RWPE2 (cell line): ENCODE data around the gene RASGRF2.
A peak's percentile ranks its signal among the peaks of the same experiment; 100 is the strongest.

Source experiments
- ATAC-seq: fragments of 200-7000 bp; cut with Tn5 transposase; 3 replicates; pipeline ENCODE4 v1.9.1; 2021; ENCODE audit warnings: low read depth
- DNase-seq: peaks from one replicate; pipeline ENCODE4 v3.0.0-alpha.2; 2020; ENCODE audit warnings: low spot score
- H3K27ac ChIP-seq: fragments of 450-650 bp; 2 replicates; pipeline ENCODE4 v1.5.1; 2017; ENCODE audit warnings: mild to moderate bottlenecking; ENCODE audit not compliant: poor library complexity, severe bottlenecking
- H3K27me3 ChIP-seq: fragments of 250-450 bp; sonication (Bioruptor Pico); 2 replicates; pipeline ENCODE4 v1.5.1; 2021; ENCODE audit warnings: mild to moderate bottlenecking, moderate library complexity; ENCODE audit not compliant: insufficient read depth, poor library complexity, severe bottlenecking
- H3K36me3 ChIP-seq: fragments of 250-450 bp; sonication (Bioruptor Pico); 2 replicates; pipeline ENCODE4 v1.5.1; 2020; ENCODE audit warnings: low read depth, mild to moderate bottlenecking, moderate library complexity
- H3K4me1 ChIP-seq: fragments of 250-450 bp; sonication (Bioruptor Pico); 2 replicates; pipeline ENCODE4 v1.5.1; 2021; ENCODE audit warnings: mild to moderate bottlenecking, moderate library complexity; ENCODE audit not compliant: insufficient read depth, poor library complexity, severe bottlenecking
- H3K4me3 ChIP-seq: fragments of 250-450 bp; sonication (Bioruptor Pico); 2 replicates; pipeline ENCODE4 v1.5.1; 2021; ENCODE audit warnings: mild to moderate bottlenecking, moderate library complexity; ENCODE audit not compliant: severe bottlenecking
- H3K9me3 ChIP-seq: fragments of 250-450 bp; sonication (Bioruptor Pico); 2 replicates; pipeline ENCODE4 v1.5.1; 2021; ENCODE audit warnings: mild to moderate bottlenecking, moderate library complexity; ENCODE audit not compliant: severe bottlenecking
- CTCF ChIP-seq: fragments of 450-650 bp; IDR thresholded peaks from one replicate; pipeline ENCODE4 v1.5.1; 2017; ENCODE audit warnings: mild to moderate bottlenecking, moderate library complexity; ENCODE audit not compliant: poor library complexity, severe bottlenecking

Gene RASGRF2

GRCh38 chr5:81019748-81020147 is 59.6 kb downstream of the RASGRF2 start:
- DNase-seq (no peak), ATAC-seq (no peak)
- TF ChIP-seq CTCF, result no peak

GRCh38 chr5:81020478-81021167 is 60.5 kb downstream of the RASGRF2 start:
- H3K36me3 ChIP-seq, result no peaks in the 10 kb centered on the region
- H3K4me1 ChIP-seq, result no peaks in the 10 kb centered on the region
- H3K27me3 ChIP-seq, result no peaks in the 10 kb centered on the region
- no peak for TF ChIP-seq CTCF
- H3K4me3 ChIP-seq, result no peak overlapping the region
- no peak for DNase-seq
- no peak overlapping the region for H3K27ac ChIP-seq
- peak; percentile 82 for ATAC-seq
- no peaks in the 10 kb centered on the region for H3K9me3 ChIP-seq

More at GRCh38 chr5:81019748-81020147, 59.6 kb downstream of the RASGRF2 start:
- no peaks in the 10 kb centered on the region for H3K36me3 ChIP-seq
- H3K27ac ChIP-seq, result no peak overlapping the region
- no peak overlapping the region for H3K4me3 ChIP-seq
- no peaks in the 10 kb centered on the region for H3K9me3 ChIP-seq
- H3K27me3 ChIP-seq, result no peaks in the 10 kb centered on the region
- H3K4me1 ChIP-seq, result no peaks in the 10 kb centered on the region

- Histone ChIP-seq H3K36me3 (no peaks in the 10 kb centered on the region), H3K27me3 (no peaks in the 10 kb centered on the region), H3K4me1 (no peaks in the 10 kb centered on the region), H3K9me3 (no peaks in the 10 kb centered on the region), H3K27ac (no peak overlapping the region), H3K4me3 (no peak overlapping the region)
- no peak for TF ChIP-seq CTCF
- DNase-seq (no peak), ATAC-seq (no peak)
Observed at GRCh38 chr5:81021486-81021885, 61.3 kb downstream of the RASGRF2 start.

GRCh38 chr5:81021951-81022687 is 62.0 kb downstream of the RASGRF2 start:
- DNase-seq, result no peak

More at GRCh38 chr5:81021951-81022687, 62.0 kb downstream of the RASGRF2 start:
- H3K36me3 ChIP-seq, result no peaks in the 10 kb centered on the region
- H3K4me1 ChIP-seq, result no peaks in the 10 kb centered on the region
- H3K27ac ChIP-seq, result no peak overlapping the region
- no peaks in the 10 kb centered on the region for H3K9me3 ChIP-seq
- no peak for TF ChIP-seq CTCF
- ATAC-seq, result no peak
- H3K27me3 ChIP-seq, result no peaks in the 10 kb centered on the region
- H3K4me3 ChIP-seq, result no peak overlapping the region
